EH (cell line): Measurements from ENCODE around the gene PAPOLB.

Experiments
- DNase-seq: peaks from one replicate; pipeline ENCODE4 v3.0.0-alpha.2; 2015; ENCODE audit warnings: low read depth

Gene PAPOLB

GRCh38 chr7:4841836-4842235, 20.0 kb downstream of the PAPOLB start:
- DNase-seq: no peak

DNA sequence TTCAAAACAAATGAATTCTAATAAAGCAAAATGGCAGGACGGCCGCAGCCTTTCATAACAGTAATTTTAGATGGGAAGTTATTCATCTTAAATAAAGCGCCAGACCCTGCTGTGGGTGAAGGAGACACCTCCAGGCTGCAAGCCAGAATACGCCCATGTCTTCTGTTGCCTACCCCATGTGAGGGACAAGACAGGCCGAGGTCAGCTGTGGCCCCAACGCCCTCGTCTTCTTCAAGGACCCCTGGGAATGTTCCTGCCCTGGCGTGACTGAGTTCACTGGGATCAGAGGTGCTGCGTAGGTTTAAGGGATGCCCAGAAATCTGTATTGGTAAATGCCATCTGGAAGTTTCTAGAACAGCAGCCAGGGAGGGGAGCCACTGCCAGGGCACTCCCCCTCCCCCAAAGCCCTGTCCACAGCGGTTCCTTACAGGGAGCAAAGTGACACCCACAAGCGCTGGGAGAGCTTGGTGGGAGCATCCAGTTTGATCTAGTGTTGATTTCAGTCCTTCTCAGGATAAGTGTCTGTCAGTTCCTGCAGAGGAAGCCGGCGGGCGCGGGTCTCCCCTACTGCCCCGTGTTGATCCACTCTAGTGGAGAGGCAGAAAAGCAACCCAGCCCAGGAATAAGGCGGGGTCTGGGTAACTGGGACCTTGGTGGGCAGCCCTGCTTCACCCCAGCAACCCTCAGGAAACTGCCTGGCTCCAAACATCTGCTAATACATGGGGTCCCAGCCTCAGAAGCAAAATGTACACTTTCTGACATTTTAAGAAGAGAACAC, 20.6 kb downstream of the PAPOLB start:
- DNase-seq: no peak

GRCh38 chr7:4840079-4840501, 21.7 kb downstream of the PAPOLB start:
- DNase-seq: no peak

GRCh38 chr7:4838626-4839334, 23.1 kb downstream of the PAPOLB start:
- no peak for DNase-seq

DNA sequence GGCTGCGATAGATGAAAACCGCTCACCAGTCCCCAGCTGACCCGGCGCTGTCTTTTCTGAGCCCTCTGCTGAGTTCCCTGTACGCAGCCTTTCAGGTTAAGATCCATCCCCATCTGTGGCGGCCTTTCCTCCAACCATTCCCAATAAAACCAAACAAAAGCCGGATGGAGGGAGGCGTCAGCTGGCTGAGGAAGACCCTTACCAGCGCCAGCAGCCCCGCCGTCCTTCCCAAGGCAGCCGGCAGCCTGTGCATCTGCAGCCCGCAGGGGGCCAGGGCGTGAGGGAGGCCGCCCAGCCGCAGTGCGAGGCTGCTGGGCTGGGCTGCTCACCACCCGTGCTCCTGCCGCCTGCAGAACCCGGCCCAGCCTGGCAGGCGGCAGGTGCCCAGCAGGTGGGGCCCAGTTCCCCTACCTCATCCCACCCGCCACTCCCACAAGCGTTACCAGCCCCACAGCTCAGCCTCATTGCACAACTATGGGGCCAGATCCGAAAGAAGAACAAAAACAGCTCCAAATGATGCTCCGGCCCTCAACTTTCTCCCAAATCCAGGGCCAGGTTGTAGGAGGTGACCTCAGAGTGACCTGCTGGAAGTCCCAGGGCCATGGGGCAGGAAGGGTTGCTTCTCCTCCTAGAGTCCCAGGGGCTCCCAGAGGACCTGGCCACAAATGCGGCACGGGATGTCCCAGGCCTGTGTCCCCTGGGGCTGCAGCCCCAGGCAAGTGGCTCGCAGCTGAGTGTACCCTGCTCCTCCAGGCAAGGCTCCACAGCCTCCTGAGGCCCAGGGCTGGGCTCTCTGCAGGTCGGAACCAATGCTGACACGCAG, 23.8 kb downstream of the PAPOLB start:
- DNase-seq: no peak

DNA sequence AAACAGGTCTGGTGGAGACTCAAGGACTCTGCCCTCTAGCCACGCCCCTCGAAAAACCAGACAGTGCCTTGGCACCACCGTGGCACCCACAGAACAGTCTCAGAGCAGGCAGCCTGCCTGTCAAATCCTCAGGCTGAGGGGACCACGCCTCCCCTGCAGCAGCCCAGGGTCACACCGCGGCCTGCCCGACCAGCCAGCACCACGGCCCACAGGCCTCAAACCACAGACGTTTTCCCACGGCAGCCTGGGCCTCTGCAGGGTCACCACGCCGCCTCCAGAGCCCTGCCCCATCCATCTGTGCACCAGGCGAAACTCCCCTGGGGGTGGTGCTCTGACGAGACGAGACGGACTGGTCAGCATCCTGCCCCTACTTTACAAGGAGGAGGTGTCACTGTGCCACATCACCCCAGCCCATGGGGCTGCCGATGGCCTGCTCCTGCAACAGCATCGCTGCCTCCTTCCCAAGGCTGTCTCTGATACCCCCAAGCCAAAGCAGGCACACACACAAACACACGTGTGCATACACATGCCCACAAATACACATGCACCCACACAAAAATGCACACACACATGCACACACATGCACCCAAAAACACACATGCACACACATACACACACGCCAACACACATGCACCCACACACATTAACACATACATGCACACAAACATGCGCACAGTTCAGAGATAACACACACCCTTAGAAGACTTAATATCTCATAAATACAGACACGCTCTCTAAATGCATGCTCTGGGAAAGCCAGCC, 24.6 kb downstream of the PAPOLB start:
- peak; percentile 47 for DNase-seq

GRCh38 chr7:4836206-4836661, 25.6 kb downstream of the PAPOLB start:
- DNase-seq: no peak

- no peak for DNase-seq
Observed at GRCh38 chr7:4835398-4836205, 26.2 kb downstream of the PAPOLB start.

GRCh38 chr7:4834601-4835397, 27.0 kb downstream of the PAPOLB start:
- DNase-seq: no peak

DNA sequence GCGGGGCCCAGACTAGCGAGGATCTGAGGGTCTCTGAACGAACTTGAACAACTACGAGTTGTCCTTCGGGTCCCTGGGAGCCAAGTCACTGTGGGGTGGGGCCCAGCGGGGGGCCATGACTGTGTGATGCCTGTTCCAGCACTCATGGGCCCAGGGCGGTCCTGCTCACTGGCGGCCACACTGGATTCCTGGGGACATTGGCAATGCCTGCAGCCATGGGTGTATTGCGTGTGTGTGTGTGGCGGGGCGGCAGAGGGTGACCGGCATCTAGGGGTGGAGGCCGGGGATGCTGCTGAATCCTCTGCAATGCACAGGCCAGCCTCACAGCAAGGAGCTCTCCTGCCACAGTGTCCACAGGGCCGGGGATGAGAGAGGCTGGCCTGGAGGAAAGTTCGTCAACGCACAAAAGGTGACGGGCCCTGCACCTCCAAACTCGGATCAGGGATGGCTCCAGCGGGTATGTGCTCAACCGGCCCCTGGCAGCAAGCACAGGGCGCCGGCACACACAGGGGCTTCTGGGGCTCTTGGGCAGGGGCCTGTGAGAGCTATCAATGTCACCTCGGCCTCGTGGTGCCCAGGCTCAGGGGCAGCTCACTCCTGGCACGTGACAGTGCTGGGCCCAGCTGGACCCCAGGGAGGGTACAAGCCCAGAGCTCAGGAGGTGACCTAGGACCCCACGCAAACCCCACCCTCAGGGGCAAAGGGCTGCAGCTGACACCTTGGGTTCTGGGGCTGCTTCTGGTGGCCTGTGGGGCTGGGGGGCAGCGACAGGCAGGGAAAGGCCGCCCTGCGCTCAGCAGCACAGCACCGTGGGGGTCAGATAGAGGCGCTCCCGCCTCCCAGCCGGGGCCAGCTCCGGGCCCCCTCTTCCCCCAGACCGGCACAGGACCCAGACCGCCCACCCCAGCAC, 27.9 kb downstream of the PAPOLB start:
- no peak for DNase-seq

GRCh38 chr7:4833176-4833575, 28.7 kb downstream of the PAPOLB start:
- no peak for DNase-seq

DNA sequence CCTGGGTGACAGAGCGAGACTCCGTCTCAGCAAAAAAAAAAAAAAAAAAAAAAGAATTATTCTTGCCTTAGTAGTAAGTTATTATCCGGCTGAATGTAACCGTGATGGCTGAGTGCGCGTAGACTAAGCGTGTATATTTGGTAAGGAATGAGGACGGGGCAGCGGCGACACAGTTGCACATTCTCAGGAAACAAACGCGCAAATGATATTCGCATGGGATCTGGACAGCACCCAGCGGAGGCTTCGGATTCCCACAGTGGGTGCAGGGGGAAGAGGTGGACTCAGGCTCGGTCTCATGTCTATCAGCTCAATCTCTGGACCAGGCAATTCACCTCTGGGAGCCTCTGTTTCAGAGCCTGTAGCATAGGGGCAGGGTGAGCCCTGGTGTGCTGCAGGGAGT, 29.1 kb downstream of the PAPOLB start:
- DNase-seq: no peak

- DNase-seq: peak; percentile 24
Observed at GRCh38 chr7:4831723-4832495, 29.9 kb downstream of the PAPOLB start.

GRCh38 chr7:4830176-4830575, 31.7 kb downstream of the PAPOLB start:
- peak; percentile 62 for DNase-seq

GRCh38 chr7:4828720-4829383, 33.0 kb downstream of the PAPOLB start:
- DNase-seq: no peak

GRCh38 chr7:4825081-4825480, 36.7 kb downstream of the PAPOLB start:
- no peak for DNase-seq

GRCh38 chr7:4824120-4824775, 37.6 kb downstream of the PAPOLB start:
- DNase-seq: no peak
